Measurements from ENCODE around the gene NISCH.

GRCh38 chr3:52494445-52494844, 39.0 kb downstream of the NISCH start:
- TF ChIP-seq, protein P1, sequence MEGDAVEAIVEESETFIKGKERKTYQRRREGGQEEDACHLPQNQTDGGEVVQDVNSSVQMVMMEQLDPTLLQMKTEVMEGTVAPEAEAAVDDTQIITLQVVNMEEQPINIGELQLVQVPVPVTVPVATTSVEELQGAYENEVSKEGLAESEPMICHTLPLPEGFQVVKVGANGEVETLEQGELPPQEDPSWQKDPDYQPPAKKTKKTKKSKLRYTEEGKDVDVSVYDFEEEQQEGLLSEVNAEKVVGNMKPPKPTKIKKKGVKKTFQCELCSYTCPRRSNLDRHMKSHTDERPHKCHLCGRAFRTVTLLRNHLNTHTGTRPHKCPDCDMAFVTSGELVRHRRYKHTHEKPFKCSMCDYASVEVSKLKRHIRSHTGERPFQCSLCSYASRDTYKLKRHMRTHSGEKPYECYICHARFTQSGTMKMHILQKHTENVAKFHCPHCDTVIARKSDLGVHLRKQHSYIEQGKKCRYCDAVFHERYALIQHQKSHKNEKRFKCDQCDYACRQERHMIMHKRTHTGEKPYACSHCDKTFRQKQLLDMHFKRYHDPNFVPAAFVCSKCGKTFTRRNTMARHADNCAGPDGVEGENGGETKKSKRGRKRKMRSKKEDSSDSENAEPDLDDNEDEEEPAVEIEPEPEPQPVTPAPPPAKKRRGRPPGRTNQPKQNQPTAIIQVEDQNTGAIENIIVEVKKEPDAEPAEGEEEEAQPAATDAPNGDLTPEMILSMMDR (IDR thresholded peaks at IDR 0.05), result no peak
- no peak for TF ChIP-seq POLR2AphosphoS5 (IDR thresholded peaks at IDR 0.05)

Measured in breast epithelium (tissue), 3 donors.